Neural progenitor cell (in vitro differentiated cells): Measurements from ENCODE around the gene SEZ6L. TPM values are rescaled to one million over a fixed set of nuclear protein-coding genes. Genes with fewer than 3 reads are reported as not detected.
A peak's percentile ranks its signal among the peaks of the same experiment; 100 is the strongest.

Source experiments
- DNase-seq: peaks from one replicate; pipeline ENCODE4 v3.0.0-alpha.2; 2016; ENCODE audit warnings: low spot score
- H2AFZ ChIP-seq: fragments of 200-600 bp; sonication (generic); replicated peaks from 2 replicates; pipeline ENCODE4 v1.6.1; 2016; ENCODE audit warnings: antibody characterized with exemption
- H3F3A ChIP-seq: fragments of 200-600 bp; sonication (generic); 2 replicates; pipeline ENCODE4 v1.6.1; 2016; ENCODE audit warnings: antibody characterized with exemption, low read depth
- H3K27ac ChIP-seq: fragments of 200-600 bp; sonication (generic); 2 replicates; pipeline ENCODE4 v1.5.1; 2016; ENCODE audit warnings: mild to moderate bottlenecking
- H3K27me3 ChIP-seq: fragments of 200-600 bp; sonication (generic); 2 replicates; pipeline ENCODE4 v1.6.1; 2016; ENCODE audit warnings: mild to moderate bottlenecking, moderate library complexity
- H3K36me3 ChIP-seq: fragments of 200-600 bp; sonication (generic); 2 replicates; pipeline ENCODE4 v1.5.1; 2016
- H3K4me1 ChIP-seq: fragments of 200-600 bp; sonication (generic); 2 replicates; pipeline ENCODE4 v1.6.1; 2016; ENCODE audit warnings: mixed run types
- H3K4me2 ChIP-seq: fragments of 200-600 bp; sonication (generic); 2 replicates; pipeline ENCODE4 v1.6.1; 2016
- H3K4me3 ChIP-seq: fragments of 200-600 bp; sonication (generic); 2 replicates; pipeline ENCODE4 v1.5.1; 2016
- H3K79me2 ChIP-seq: fragments of 200-600 bp; sonication (generic); 2 replicates; pipeline ENCODE4 v1.6.1; 2016; ENCODE audit warnings: low read depth
- H3K9ac ChIP-seq: fragments of 200-600 bp; sonication (generic); 2 replicates; pipeline ENCODE4 v1.6.1; 2016
- H3K9me3 ChIP-seq: fragments of 200-600 bp; sonication (generic); 2 replicates; pipeline ENCODE4 v1.5.1; 2016; ENCODE audit warnings: low read depth
- H4K20me1 ChIP-seq: fragments of 200-600 bp; sonication (generic); 2 replicates; pipeline ENCODE4 v1.6.1; 2016; ENCODE audit warnings: low read depth
- H3K27ac Mint-ChIP-seq: 3 replicates; pipeline ENCODE4 v1.8.0; 2021; ENCODE audit warnings: mixed read lengths
- H3K27me3 Mint-ChIP-seq: 2 replicates; pipeline ENCODE4 v1.8.0; 2022; ENCODE audit warnings: low read depth, mild to moderate bottlenecking, inconsistent platforms, moderate library complexity, mixed read lengths; ENCODE audit not compliant: insufficient read depth
- H3K36me3 Mint-ChIP-seq: 3 replicates; pipeline ENCODE4 v1.8.0; 2021; ENCODE audit warnings: mixed read lengths
- H3K4me1 Mint-ChIP-seq: 3 replicates; pipeline ENCODE4 v1.8.0; 2021; ENCODE audit warnings: mixed read lengths
- H3K4me3 Mint-ChIP-seq: 3 replicates; pipeline ENCODE4 v1.8.0; 2021; ENCODE audit warnings: mild to moderate bottlenecking, moderate library complexity, mixed read lengths
- H3K9me3 Mint-ChIP-seq: 3 replicates; pipeline ENCODE4 v1.8.0; 2020; ENCODE audit warnings: mixed read lengths
- EZH2 ChIP-seq: fragments of 200-600 bp; sonication (generic); IDR thresholded peaks from 2 replicates; pipeline ENCODE4 v1.6.1; 2017; ENCODE audit warnings: antibody characterized with exemption, mild to moderate bottlenecking, moderate library complexity
- EZH2phosphoT487 ChIP-seq: fragments of 200-600 bp; sonication (generic); IDR thresholded peaks from 2 replicates; pipeline ENCODE4 v1.6.1; 2017; ENCODE audit warnings: antibody characterized with exemption
- total RNA-seq: library from RNA; depleted of rRNA; stranded (reverse); fragments of >200 nt; gene quantifications from 2 replicates; pipeline ENCODE4 v1.2.3, GENCODE V29; 2015; ENCODE audit warnings: low replicate concordance
- TF ChIP-seq, protein P1 (sequence below): fragments of 200-600 bp; sonication (generic); IDR thresholded peaks from 2 replicates; pipeline ENCODE4 v1.5.1; 2017; ENCODE audit warnings: antibody characterized with exemption, mild to moderate bottlenecking

SEZ6L gene
- total RNA-seq, 1 donor from 2014 or later, result 0.22 TPM

DNA sequence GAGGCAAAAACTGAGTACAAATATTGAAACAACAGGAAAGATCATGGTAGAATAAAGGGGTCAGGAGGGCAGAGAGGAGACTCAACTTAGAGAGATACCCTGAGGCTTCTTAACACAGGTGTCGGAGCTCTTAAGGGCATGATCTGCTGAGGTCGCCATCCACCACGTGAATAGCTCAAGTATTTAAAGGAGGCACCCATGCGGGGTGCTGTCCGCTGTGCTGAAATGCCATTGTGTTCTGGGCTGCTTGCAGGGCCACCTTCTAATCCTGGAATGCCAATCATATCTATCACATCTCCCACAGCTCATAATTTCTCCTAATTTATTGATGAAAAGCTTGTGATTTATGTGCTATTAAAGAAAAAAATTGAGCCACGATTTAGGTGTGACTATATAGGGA is 90.2 kb downstream of the SEZ6L start:
- Histone ChIP-seq H3K4me1 (no peaks in the 10 kb centered on the region), H3F3A (no peaks in the 10 kb centered on the region), H2AFZ (no peak overlapping the region), H3K9me3 (no peaks in the 10 kb centered on the region), H3K27me3 (peaks cover 68% of the 10 kb centered on the region), H3K36me3 (no peaks in the 10 kb centered on the region), H4K20me1 (peaks cover 3% of the 10 kb centered on the region), H3K79me2 (no peaks in the 10 kb centered on the region), H3K4me3 (no peak overlapping the region), H3K4me2 (no peak overlapping the region), H3K27ac (no peak overlapping the region), H3K9ac (no peak overlapping the region)
- no peak overlapping the region for H3K27ac Mint-ChIP-seq
- DNase-seq, result peak; percentile 82
- no peak overlapping the region for H3K4me3 Mint-ChIP-seq
- H3K4me1 Mint-ChIP-seq, result no peaks in the 10 kb centered on the region
- no peaks in the 10 kb centered on the region for H3K9me3 Mint-ChIP-seq
- H3K27me3 Mint-ChIP-seq, result peaks cover 13% of the 10 kb centered on the region
- TF ChIP-seq, protein P1, sequence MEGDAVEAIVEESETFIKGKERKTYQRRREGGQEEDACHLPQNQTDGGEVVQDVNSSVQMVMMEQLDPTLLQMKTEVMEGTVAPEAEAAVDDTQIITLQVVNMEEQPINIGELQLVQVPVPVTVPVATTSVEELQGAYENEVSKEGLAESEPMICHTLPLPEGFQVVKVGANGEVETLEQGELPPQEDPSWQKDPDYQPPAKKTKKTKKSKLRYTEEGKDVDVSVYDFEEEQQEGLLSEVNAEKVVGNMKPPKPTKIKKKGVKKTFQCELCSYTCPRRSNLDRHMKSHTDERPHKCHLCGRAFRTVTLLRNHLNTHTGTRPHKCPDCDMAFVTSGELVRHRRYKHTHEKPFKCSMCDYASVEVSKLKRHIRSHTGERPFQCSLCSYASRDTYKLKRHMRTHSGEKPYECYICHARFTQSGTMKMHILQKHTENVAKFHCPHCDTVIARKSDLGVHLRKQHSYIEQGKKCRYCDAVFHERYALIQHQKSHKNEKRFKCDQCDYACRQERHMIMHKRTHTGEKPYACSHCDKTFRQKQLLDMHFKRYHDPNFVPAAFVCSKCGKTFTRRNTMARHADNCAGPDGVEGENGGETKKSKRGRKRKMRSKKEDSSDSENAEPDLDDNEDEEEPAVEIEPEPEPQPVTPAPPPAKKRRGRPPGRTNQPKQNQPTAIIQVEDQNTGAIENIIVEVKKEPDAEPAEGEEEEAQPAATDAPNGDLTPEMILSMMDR, result no peak
- TF ChIP-seq EZH2phosphoT487 (no peak), EZH2 (no peak)
- H3K36me3 Mint-ChIP-seq, result no peaks in the 10 kb centered on the region

DNA sequence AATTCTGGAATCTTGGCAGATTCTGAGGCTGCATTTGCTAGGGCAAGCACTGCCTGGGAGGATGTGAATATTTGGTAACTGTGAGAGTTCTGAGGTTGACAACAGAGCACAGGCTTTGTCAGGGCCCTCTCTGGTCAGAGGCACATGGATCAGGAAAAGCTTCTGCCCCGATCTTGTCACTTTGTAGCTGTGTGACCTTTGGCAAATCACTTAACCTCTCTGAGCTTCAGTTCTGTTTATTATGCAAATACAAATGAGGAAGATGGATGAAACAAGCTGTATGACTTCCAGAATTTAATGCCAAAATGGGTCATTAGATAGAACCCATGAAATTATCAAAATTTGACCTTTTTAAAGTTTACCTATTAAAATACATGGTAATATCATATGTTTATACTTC is 94.9 kb downstream of the SEZ6L start:
- Histone ChIP-seq H3K4me2 (no peak overlapping the region), H3K27ac (no peak overlapping the region), H3K4me1 (no peaks in the 10 kb centered on the region), H3K36me3 (no peaks in the 10 kb centered on the region), H3K4me3 (no peak overlapping the region), H3K9ac (no peak overlapping the region), H3K27me3 (peaks cover 74% of the 10 kb centered on the region), H2AFZ (no peak overlapping the region), H3F3A (no peaks in the 10 kb centered on the region), H3K9me3 (no peaks in the 10 kb centered on the region), H3K79me2 (no peaks in the 10 kb centered on the region), H4K20me1 (peaks cover 3% of the 10 kb centered on the region)
- Mint-ChIP-seq H3K4me3 (no peak overlapping the region), H3K36me3 (no peaks in the 10 kb centered on the region), H3K27me3 (peaks cover 4% of the 10 kb centered on the region), H3K27ac (no peak overlapping the region), H3K4me1 (peaks cover 3% of the 10 kb centered on the region), H3K9me3 (no peaks in the 10 kb centered on the region)
- TF ChIP-seq, protein P1, result no peak
- TF ChIP-seq EZH2 (no peak), EZH2phosphoT487 (no peak)
- DNase-seq, result no peak

DNA sequence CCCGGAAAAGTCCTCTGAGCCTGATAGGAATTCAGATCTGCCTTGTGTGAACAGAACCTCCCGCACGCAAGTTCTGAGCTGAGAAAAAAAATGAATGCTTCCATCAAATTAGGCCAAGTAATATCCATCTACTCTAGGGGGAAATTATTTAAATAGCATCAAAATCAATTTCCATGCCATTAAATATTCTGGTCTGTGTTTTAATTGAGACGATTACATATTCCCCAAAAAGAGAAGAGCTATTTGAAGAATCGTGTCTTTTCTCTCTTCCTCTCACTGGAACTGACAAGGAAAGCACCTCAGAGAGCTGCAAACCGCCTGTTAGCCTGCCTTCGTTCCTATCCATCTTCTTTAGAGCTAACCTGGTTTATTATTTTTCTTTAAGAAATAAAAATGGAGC is 96.0 kb downstream of the SEZ6L start:
- DNase-seq, result no peak
- Mint-ChIP-seq H3K4me3 (no peak overlapping the region), H3K36me3 (no peaks in the 10 kb centered on the region), H3K27ac (no peak overlapping the region), H3K27me3 (peaks cover 4% of the 10 kb centered on the region), H3K9me3 (no peaks in the 10 kb centered on the region), H3K4me1 (peaks cover 3% of the 10 kb centered on the region)
- Histone ChIP-seq H3K4me1 (no peaks in the 10 kb centered on the region), H4K20me1 (peaks cover under 1% of the 10 kb centered on the region), H3K79me2 (no peaks in the 10 kb centered on the region), H3K36me3 (no peaks in the 10 kb centered on the region), H3K27me3 (peaks cover 82% of the 10 kb centered on the region), H2AFZ (no peak overlapping the region), H3K4me3 (no peak overlapping the region), H3F3A (no peaks in the 10 kb centered on the region), H3K4me2 (no peak overlapping the region), H3K9ac (no peak overlapping the region), H3K27ac (no peak overlapping the region), H3K9me3 (no peaks in the 10 kb centered on the region)
- TF ChIP-seq, protein P1, result no peak
- no peak for TF ChIP-seq EZH2
- TF ChIP-seq EZH2phosphoT487, result no peak
